ENCODE results near the gene SRPK2. TPM values are rescaled to one million over a fixed set of nuclear protein-coding genes. Genes with fewer than 3 reads are reported as not detected.
A peak's percentile ranks its signal among the peaks of the same experiment; 100 is the strongest.

SRPK2 gene
- total RNA-seq, 1 experiment from 2014 or later, result 58.2 TPM

GRCh38 chr7:105339404-105340323 is 49.1 kb downstream of the SRPK2 start:
- no TSS peak for BruUV-seq (replicated peaks)
- ChIA-PET POLR2A (interaction anchor here (0.7 kb wide), 1 partner anchor 11 kb away, joined by 4 read pairs; no protein-coding TSS in a partner anchor), CTCF (no interaction called here)
- TF ChIP-seq POLR2AphosphoS5 (IDR thresholded peaks at IDR 0.05; ENCODE audit: low read depth, low read length), result no peak
- no peak for TF ChIP-seq SIN3A (IDR thresholded peaks at IDR 0.05; ENCODE audit: borderline replicate concordance, insufficient read depth, low read depth, low read length)
- TF ChIP-seq, protein P1, sequence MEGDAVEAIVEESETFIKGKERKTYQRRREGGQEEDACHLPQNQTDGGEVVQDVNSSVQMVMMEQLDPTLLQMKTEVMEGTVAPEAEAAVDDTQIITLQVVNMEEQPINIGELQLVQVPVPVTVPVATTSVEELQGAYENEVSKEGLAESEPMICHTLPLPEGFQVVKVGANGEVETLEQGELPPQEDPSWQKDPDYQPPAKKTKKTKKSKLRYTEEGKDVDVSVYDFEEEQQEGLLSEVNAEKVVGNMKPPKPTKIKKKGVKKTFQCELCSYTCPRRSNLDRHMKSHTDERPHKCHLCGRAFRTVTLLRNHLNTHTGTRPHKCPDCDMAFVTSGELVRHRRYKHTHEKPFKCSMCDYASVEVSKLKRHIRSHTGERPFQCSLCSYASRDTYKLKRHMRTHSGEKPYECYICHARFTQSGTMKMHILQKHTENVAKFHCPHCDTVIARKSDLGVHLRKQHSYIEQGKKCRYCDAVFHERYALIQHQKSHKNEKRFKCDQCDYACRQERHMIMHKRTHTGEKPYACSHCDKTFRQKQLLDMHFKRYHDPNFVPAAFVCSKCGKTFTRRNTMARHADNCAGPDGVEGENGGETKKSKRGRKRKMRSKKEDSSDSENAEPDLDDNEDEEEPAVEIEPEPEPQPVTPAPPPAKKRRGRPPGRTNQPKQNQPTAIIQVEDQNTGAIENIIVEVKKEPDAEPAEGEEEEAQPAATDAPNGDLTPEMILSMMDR (IDR thresholded peaks at IDR 0.05), result no peak
- TF ChIP-seq TCF7L2 (IDR thresholded peaks at IDR 0.05; ENCODE audit: low read depth, low read length), result no peak
- TF ChIP-seq REST (IDR thresholded peaks at IDR 0.05; ENCODE audit: insufficient read depth in 1 of 2, low read depth in 2 of 2, low read length in 1 of 2), result no peak
- no peaks in the 10 kb centered on the region for H3K27me3 ChIP-seq (ENCODE audit: control insufficient read depth, insufficient read depth, low read length)
- H3K4me1 ChIP-seq (ENCODE audit: control insufficient read depth, insufficient read depth, low read length), result peaks cover 7% of the 10 kb centered on the region; the same call in 1 of the 2 replicates
- no peak overlapping the region for H3K4me3 ChIP-seq (ENCODE audit: low read depth in 2 of 2, low read length in 2 of 2)
- H3K27ac ChIP-seq (ENCODE audit: low read length), result no peak overlapping the region
- no peak for ATAC-seq
- DNase-seq (ENCODE audit: low read depth, low spot score), result no peak
- H3K36me3 ChIP-seq (ENCODE audit: control insufficient read depth, insufficient read depth, low read length), result no peaks in the 10 kb centered on the region
- intact Hi-C loops (cut with micrococcal nuclease; ENCODE audit: unreplicated experiment), result loop anchor here (10.0 kb wide), 1 partner anchor 185 kb away; no protein-coding TSS in a partner anchor
- in situ Hi-C loops (cut with HindIII; ENCODE audit: low pct_unique_long_range_greater_than_20kb, low sequenced_read_pairs), result no loop called here
- no peaks in the 10 kb centered on the region for H3K9me3 ChIP-seq (ENCODE audit: control insufficient read depth, insufficient read depth, low read depth, low read length)

DNA sequence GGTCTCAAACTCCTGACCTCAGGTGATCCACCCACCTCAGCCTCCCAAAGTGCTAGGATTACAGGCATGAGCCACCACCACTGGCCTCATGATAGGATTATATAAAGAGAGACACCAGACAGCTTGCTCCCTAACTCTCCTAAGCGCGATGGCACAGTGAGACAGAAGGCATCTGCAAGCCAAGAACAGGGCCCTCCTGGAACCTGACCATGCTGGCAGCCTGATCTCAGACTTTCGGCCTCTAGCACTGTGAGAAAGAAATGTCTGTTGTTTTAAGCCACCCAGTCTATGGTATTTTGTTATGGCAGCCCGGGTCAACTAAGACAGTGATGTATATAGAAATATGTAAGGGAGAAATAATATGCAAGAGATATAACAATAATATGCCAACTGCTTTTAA is 51.2 kb downstream of the SRPK2 start:
- in situ Hi-C loops (cut with HindIII; ENCODE audit: low pct_unique_long_range_greater_than_20kb, low sequenced_read_pairs), result no loop called here
- Histone ChIP-seq H3K9me3 (ENCODE audit: control insufficient read depth, insufficient read depth, low read depth, low read length) (no peaks in the 10 kb centered on the region), H3K4me3 (ENCODE audit: low read depth in 2 of 2, low read length in 2 of 2) (no peak overlapping the region), H3K27me3 (ENCODE audit: control insufficient read depth, insufficient read depth, low read length) (no peaks in the 10 kb centered on the region), H3K4me1 (ENCODE audit: control insufficient read depth, insufficient read depth, low read length) (peaks cover 3% of the 10 kb centered on the region; the same call in 1 of the 2 replicates), H3K27ac (ENCODE audit: low read length) (no peak overlapping the region), H3K36me3 (ENCODE audit: control insufficient read depth, insufficient read depth, low read length) (no peaks in the 10 kb centered on the region)
- DNase-seq (ENCODE audit: low read depth, low spot score) (no peak), ATAC-seq (peak; percentile 66)
- TF ChIP-seq REST (IDR thresholded peaks at IDR 0.05; ENCODE audit: insufficient read depth in 1 of 2, low read depth in 2 of 2, low read length in 1 of 2) (no peak), TCF7L2 (IDR thresholded peaks at IDR 0.05; ENCODE audit: low read depth, low read length) (no peak), SIN3A (IDR thresholded peaks at IDR 0.05; ENCODE audit: borderline replicate concordance, insufficient read depth, low read depth, low read length) (no peak), POLR2AphosphoS5 (IDR thresholded peaks at IDR 0.05; ENCODE audit: low read depth, low read length) (no peak)
- TF ChIP-seq, protein P1 (IDR thresholded peaks at IDR 0.05), result no peak
- CTCF ChIA-PET, result no interaction called here
- POLR2A ChIA-PET, result interaction anchor here (0.6 kb wide), 3 partner anchors 12 to 120 kb away, joined by 3 to 5 read pairs (median 4); no protein-coding TSS in a partner anchor
- BruUV-seq (replicated peaks), result no TSS peak
- intact Hi-C loops (cut with micrococcal nuclease; ENCODE audit: unreplicated experiment), result loop anchor here (10.0 kb wide), 1 partner anchor 183 kb away; no protein-coding TSS in a partner anchor
